ENCODE data around the gene MIGA2. TPM values are rescaled to one million over a fixed set of nuclear protein-coding genes. Genes with fewer than 3 reads are reported as not detected.

The MIGA2 gene
- total and polyA plus RNA-seq, 9 of the 15 experiments (the other 6 are each of a cell fraction or from before 2014, with no cell fraction given) = 0.15 to 54.1 (median 18.0) TPM

DNA sequence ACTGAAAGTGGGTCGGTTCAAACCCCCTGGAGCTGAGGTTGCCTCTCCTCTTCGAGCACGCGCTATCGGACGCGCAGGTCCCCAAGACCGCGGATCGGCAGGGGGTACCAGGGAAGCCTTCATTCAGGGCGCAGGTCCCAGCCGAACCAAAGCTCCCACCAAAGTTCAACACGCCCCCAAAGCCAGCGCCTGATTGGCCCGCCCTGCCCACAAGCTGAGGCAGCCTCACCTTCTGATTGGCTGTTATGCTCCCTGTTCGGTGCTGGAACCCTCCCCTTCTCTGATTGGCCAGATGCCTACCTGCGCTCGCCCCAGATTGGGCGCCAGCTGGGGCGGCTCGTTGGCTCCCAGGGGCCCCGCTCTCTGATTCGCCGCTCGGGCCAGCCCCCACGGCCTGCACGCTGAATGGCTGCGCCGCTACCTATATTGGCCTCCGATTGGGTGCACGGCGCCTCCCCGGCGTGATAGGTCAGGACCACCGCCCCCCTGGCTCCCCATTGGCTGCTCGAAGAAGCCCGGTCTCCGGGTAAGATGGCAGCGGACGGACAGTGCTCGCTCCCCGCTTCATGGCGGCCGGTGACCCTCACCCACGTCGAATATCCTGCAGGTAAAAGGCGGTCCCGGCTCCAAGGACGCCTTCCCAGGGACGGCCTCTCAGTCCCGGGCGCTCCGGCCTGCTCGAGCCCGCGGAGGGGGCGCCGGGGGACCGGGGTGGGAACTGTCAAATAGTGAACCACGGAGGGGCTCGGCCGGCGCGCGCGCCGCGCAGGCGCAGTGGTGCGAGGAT, 44.4 kb downstream of the MIGA2 start, which contains the start of gene DOLPP1 (continued):
- no peak for TF ChIP-seq COPS2 (conservative IDR thresholded peaks at IDR 0.05)
- TF ChIP-seq ASH1L (IDR thresholded peaks at IDR 0.05; ENCODE audit: borderline replicate concordance, low read depth, partially characterized antibody) = peak; percentile 100
- TF ChIP-seq, protein P1, sequence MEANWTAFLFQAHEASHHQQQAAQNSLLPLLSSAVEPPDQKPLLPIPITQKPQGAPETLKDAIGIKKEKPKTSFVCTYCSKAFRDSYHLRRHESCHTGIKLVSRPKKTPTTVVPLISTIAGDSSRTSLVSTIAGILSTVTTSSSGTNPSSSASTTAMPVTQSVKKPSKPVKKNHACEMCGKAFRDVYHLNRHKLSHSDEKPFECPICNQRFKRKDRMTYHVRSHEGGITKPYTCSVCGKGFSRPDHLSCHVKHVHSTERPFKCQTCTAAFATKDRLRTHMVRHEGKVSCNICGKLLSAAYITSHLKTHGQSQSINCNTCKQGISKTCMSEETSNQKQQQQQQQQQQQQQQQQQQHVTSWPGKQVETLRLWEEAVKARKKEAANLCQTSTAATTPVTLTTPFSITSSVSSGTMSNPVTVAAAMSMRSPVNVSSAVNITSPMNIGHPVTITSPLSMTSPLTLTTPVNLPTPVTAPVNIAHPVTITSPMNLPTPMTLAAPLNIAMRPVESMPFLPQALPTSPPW (CRISPR knock-in tag; IDR thresholded peaks at IDR 0.05) = peak; percentile 89
- peak; percentile 2 for TF ChIP-seq PRDM10 (IDR thresholded peaks at IDR 0.05; ENCODE audit: partially characterized antibody)
- peak; percentile 60 for TF ChIP-seq NFE2 (IDR thresholded peaks at IDR 0.05; ENCODE audit: low read depth)
- TF ChIP-seq NFE2L1 (tag; IDR thresholded peaks at IDR 0.05; ENCODE audit: borderline replicate concordance, low read depth) = no peak
- no peak for TF ChIP-seq HNRNPL (IDR thresholded peaks at IDR 0.05; ENCODE audit: low read depth, low read length)
- no peak for TF ChIP-seq PRPF4 (IDR thresholded peaks at IDR 0.05; ENCODE audit: insufficient read depth, low read depth, low read length, poor library complexity, severe bottlenecking)
- TF ChIP-seq USF2 (CRISPR knock-in tag; IDR thresholded peaks at IDR 0.05) = no peak; the same call in 1 of the 2 replicates
- TF ChIP-seq POLR2B (IDR thresholded peaks at IDR 0.05; ENCODE audit: low read depth, partially characterized antibody) = peak; percentile 90
- TF ChIP-seq, protein P2, sequence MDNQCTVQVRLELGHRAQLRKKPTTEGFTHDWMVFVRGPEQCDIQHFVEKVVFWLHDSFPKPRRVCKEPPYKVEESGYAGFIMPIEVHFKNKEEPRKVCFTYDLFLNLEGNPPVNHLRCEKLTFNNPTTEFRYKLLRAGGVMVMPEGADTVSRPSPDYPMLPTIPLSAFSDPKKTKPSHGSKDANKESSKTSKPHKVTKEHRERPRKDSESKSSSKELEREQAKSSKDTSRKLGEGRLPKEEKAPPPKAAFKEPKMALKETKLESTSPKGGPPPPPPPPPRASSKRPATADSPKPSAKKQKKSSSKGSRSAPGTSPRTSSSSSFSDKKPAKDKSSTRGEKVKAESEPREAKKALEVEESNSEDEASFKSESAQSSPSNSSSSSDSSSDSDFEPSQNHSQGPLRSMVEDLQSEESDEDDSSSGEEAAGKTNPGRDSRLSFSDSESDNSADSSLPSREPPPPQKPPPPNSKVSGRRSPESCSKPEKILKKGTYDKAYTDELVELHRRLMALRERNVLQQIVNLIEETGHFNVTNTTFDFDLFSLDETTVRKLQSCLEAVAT (IDR thresholded peaks at IDR 0.05) = peak in 1 of 2 experiments; percentile 99; a peak in 2 of 4 replicates
- TF ChIP-seq NCOR1 (IDR thresholded peaks at IDR 0.05) = no peak
- TF ChIP-seq SETDB1 (IDR thresholded peaks at IDR 0.05; ENCODE audit: low read length) = no peak
- TF ChIP-seq TAL1 (IDR thresholded peaks at IDR 0.05) = no peak
